AG04450 (cell line): ENCODE data around the gene PIP. TPM values are rescaled to one million over a fixed set of nuclear protein-coding genes. Genes with fewer than 3 reads are reported as not detected.

Experiments
- CTCF ChIA-PET: fragments of 300-600, 350-600 bp; formaldehyde crosslinking; extraction: SDS; loops from one replicate; lab custom pipeline; 2022; ENCODE audit warnings: antibody characterized with exemption, inconsistent platforms; lab: Charles Lee
- POLR2A ChIA-PET: fragments of 350-600 bp; formaldehyde crosslinking; extraction: SDS; loops from one replicate; lab custom pipeline; 2021; ENCODE audit warnings: antibody characterized with exemption, inconsistent platforms; lab: Yijun Ruan, JAX
- DNase-seq: peaks from one replicate; pipeline ENCODE4 v3.0.0-alpha.2; 2011; ENCODE audit warnings: low read depth, low spot score
- H3K27ac ChIP-seq: one replicate; pipeline ENCODE4 v1.5.1; 2012; ENCODE audit warnings: low read depth, low read length, control low read depth
- H3K27me3 ChIP-seq: one replicate; pipeline ENCODE4 v1.6.0; 2012; ENCODE audit warnings: low read length; ENCODE audit not compliant: control insufficient read depth, insufficient read depth
- H3K4me3 ChIP-seq: 2 replicates; pipeline ENCODE4 v1.5.1; 2011; ENCODE audit warnings: mild to moderate bottlenecking, low read depth, low read length, control low read depth
- H3K9me3 ChIP-seq: 2 replicates; pipeline ENCODE4 v1.5.1; 2012; ENCODE audit warnings: low read length; ENCODE audit not compliant: control insufficient read depth, insufficient read depth
- polyA plus RNA-seq: library from polyadenylated mRNA; depleted of rRNA; stranded (reverse); fragments of >200 nt; gene quantifications from 2 replicates; pipeline ENCODE4 v1.2.3, GENCODE V29; 2011
- TF ChIP-seq, protein P1 (sequence below): IDR thresholded peaks from 2 replicates; pipeline ENCODE4 v1.5.1; 2011; ENCODE audit warnings: low read depth, low read length, control low read depth, inconsistent platforms

The PIP gene
- polyA plus RNA-seq, 1 experiment = not detected

DNA sequence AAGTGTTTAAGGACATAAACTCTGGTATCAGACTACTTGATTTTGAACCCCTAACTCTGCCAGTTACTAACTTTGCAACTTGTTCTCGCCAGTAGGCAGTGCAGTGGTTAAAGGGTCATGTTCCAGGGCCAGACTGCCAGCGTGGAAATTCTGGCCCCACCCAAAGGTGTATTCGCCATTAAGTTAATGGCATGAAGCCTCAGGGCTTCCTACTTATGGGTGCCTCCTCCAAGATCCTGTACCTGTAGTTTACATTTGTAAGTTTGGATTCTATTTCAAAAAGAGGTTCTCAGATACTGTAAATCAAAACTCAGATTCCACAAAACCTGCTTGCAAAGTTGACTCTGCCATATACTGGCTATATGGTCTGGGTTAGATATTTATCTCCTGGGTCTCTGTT, 2.8 kb upstream of the PIP start:
- DNase-seq = no peak
- CTCF ChIA-PET = no interaction called here
- POLR2A ChIA-PET = no interaction called here
- TF ChIP-seq, protein P1, sequence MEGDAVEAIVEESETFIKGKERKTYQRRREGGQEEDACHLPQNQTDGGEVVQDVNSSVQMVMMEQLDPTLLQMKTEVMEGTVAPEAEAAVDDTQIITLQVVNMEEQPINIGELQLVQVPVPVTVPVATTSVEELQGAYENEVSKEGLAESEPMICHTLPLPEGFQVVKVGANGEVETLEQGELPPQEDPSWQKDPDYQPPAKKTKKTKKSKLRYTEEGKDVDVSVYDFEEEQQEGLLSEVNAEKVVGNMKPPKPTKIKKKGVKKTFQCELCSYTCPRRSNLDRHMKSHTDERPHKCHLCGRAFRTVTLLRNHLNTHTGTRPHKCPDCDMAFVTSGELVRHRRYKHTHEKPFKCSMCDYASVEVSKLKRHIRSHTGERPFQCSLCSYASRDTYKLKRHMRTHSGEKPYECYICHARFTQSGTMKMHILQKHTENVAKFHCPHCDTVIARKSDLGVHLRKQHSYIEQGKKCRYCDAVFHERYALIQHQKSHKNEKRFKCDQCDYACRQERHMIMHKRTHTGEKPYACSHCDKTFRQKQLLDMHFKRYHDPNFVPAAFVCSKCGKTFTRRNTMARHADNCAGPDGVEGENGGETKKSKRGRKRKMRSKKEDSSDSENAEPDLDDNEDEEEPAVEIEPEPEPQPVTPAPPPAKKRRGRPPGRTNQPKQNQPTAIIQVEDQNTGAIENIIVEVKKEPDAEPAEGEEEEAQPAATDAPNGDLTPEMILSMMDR = no peak
- peaks cover 1% of the 10 kb centered on the region; the same call in 1 of the 2 replicates for H3K9me3 ChIP-seq
- H3K27me3 ChIP-seq = no peaks in the 10 kb centered on the region
- no peak overlapping the region for H3K27ac ChIP-seq
- H3K4me3 ChIP-seq = no peak overlapping the region

DNA sequence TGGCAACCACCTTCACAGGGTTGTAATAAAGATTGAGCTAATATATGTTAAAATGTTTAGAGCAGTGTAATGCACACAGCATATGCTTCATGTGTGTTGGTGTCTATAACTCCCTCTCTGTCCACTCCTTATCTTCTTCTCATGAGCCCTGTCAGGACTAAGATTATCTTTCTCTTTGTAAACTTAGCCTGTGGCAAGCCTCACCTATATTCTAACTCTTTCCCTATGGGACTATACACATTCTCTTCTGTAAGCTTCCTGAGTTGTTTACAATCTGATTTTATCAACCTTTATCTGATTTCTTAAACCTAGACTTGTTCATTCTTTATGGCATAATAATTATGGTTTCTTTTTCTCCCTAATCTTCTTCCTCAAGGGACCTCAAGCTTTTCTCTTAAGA, 2.4 kb upstream of the PIP start:
- CTCF ChIA-PET = no interaction called here
- H3K4me3 ChIP-seq = no peak overlapping the region
- H3K27me3 ChIP-seq = no peaks in the 10 kb centered on the region
- no peak overlapping the region for H3K27ac ChIP-seq
- no peak for DNase-seq
- no peaks in the 10 kb centered on the region; the same call in 1 of the 2 replicates for H3K9me3 ChIP-seq
- POLR2A ChIA-PET = no interaction called here
- TF ChIP-seq, protein P1 = no peak

DNA sequence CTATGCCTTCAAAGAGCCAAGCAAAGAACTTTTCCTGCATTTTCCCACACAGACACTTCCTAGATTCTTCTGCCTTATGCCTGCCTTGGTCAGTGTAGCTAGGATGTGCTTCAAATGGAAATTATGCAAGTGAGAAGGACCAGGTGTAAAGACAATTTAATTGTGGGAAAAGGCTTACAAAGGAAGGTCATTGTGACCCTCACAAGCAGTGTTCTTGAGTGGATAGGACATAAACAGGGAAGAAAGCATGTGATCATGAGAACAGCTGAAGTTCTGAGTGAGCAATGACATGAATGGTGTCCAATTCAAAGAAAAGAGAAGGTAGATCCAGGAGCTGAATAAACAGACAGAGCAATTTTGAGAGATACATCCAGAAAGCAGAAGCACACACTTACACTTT, 1.3 kb upstream of the PIP start:
- ChIA-PET CTCF (no interaction called here), POLR2A (no interaction called here)
- Histone ChIP-seq H3K27me3 (no peaks in the 10 kb centered on the region), H3K9me3 (no peaks in the 10 kb centered on the region; the same call in 1 of the 2 replicates), H3K4me3 (no peak overlapping the region), H3K27ac (no peak overlapping the region)
- TF ChIP-seq, protein P1 = no peak
- no peak for DNase-seq

DNA sequence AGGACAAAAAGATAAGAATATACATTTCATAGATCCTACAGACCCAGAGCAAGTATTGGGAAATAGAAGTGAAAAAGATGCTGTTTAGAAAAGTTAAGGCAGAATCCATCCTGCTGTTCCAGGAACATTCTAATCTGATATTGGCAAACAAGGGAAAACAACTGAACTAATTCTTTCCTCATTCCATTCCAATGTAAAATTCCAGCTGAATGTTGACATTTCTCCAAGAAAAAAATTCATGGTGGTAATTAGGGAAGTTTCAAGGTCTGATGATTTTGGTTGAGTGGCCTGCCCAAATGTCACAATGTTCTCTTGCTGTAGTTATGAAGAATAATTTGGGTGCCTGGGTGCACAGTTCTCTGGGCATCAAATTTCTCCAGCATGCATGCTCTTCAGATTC, 15.2 kb downstream of the PIP start:
- H3K27me3 ChIP-seq = no peaks in the 10 kb centered on the region
- ChIA-PET CTCF (no interaction called here), POLR2A (no interaction called here)
- H3K27ac ChIP-seq = no peak overlapping the region
- H3K9me3 ChIP-seq = peaks cover 7% of the 10 kb centered on the region
- H3K4me3 ChIP-seq = no peak overlapping the region
- no peak for DNase-seq
- TF ChIP-seq, protein P1 = no peak

DNA sequence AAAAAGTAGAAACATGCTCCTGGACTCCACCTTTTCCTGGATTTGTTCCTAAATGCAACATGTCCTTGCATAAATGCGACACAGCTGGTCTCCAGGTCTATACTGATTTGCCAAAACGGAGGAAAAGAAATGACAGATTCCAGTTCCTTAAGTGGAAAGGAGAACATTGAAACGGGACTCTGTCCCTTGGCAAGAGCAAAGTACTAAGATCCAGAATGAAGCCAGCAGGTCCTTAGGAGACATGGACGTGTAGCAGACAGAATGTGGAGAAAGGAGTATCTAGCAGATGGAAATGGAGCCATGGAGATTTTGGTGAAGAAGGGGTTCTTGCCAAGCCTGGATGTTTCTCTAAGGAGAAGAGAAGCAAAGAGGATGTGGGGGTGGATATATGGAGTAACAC, 16.2 kb downstream of the PIP start:
- DNase-seq = no peak
- ChIA-PET CTCF (no interaction called here), POLR2A (no interaction called here)
- Histone ChIP-seq H3K27ac (no peak overlapping the region), H3K27me3 (no peaks in the 10 kb centered on the region), H3K9me3 (peaks cover 2% of the 10 kb centered on the region; the same call in 1 of the 2 replicates), H3K4me3 (no peak overlapping the region)
- TF ChIP-seq, protein P1 = no peak
